ENCODE data around the gene KIF1A.

DNA sequence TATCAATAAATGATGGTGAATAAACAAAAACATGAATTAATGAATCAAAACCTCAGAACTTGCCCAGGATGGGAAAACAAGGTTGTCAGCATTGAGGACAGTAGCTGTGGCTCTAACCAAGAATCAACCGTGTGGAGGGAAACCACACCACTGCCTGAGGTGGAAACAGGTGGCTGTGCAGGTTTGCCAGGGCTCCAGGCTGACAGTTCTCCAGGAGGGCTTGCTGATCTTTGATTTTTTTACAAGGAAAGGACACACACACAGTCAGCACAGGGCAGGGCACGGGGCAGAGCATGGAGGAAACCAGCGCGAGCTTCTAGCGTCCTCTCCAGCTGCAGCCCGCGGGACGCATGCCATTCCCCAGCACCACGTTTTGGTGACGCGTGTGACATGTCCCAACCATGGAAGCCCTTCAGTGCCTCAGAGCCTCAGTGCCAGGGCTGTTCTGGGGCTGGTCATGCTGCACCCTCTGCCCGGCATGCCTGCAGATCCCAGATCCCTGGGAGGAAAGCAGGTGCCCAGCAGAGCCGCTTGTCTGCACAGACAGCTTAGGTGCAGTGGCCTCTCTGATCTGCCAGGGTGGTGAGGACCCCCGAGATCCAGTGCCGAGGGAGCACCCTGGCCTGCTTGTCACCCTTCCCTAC lies 32.8 kb upstream of the KIF1A start:
- TF ChIP-seq, protein P1, sequence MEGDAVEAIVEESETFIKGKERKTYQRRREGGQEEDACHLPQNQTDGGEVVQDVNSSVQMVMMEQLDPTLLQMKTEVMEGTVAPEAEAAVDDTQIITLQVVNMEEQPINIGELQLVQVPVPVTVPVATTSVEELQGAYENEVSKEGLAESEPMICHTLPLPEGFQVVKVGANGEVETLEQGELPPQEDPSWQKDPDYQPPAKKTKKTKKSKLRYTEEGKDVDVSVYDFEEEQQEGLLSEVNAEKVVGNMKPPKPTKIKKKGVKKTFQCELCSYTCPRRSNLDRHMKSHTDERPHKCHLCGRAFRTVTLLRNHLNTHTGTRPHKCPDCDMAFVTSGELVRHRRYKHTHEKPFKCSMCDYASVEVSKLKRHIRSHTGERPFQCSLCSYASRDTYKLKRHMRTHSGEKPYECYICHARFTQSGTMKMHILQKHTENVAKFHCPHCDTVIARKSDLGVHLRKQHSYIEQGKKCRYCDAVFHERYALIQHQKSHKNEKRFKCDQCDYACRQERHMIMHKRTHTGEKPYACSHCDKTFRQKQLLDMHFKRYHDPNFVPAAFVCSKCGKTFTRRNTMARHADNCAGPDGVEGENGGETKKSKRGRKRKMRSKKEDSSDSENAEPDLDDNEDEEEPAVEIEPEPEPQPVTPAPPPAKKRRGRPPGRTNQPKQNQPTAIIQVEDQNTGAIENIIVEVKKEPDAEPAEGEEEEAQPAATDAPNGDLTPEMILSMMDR (conservative IDR thresholded peaks at IDR 0.05; ENCODE audit: low read depth, low read length), result no peak
- TF ChIP-seq EZH2 (IDR thresholded peaks at IDR 0.05; ENCODE audit: low read length, unreplicated experiment) (no peak), EZH2phosphoT487 (IDR thresholded peaks at IDR 0.05; ENCODE audit: borderline replicate concordance, low read length) (no peak)
